Erythroblast (primary cell): ENCODE measurements around the gene DHRS9.

Experiments used
- GATA1 ChIP-seq: IDR thresholded peaks from 2 replicates; pipeline ENCODE4 v1.6.1; 2011; ENCODE audit warnings: low read depth, mild to moderate bottlenecking, control low read depth, low read length, moderate library complexity
- POLR2A ChIP-seq: IDR thresholded peaks from 2 replicates; pipeline ENCODE4 v1.6.1; 2011; ENCODE audit warnings: mild to moderate bottlenecking, low read length

GRCh38 chr2:169086893-169087467 is 17.6 kb downstream of the DHRS9 start:
- TF ChIP-seq POLR2A (no peak), GATA1 (no peak)
